Liver (tissue), 3 donors: ENCODE results near the gene COX18.

ENCODE experiments used
- EGR1 ChIP-seq, 2 donors: IDR thresholded peaks; 2 replicates each; pipeline ENCODE4 v1.6.1; 2016 to 2018; ENCODE audit warnings: antibody characterized with exemption in 2 of 2, low read depth in 2 of 2
- REST ChIP-seq: IDR thresholded peaks from 2 replicates; pipeline ENCODE4 v1.6.1; 2016; ENCODE audit warnings: antibody characterized with exemption, mild to moderate bottlenecking
- TF ChIP-seq, protein P1 (sequence below): fragments of 150-350 bp; IDR thresholded peaks from 2 replicates; pipeline ENCODE4 v1.5.1; 2017; ENCODE audit warnings: improper control_type of control experiment, low read depth, low read length; ENCODE audit not compliant: missing input control
- donor health status: healthy.
- donor health status: healthy.

- TF ChIP-seq EGR1 (IDR thresholded peaks at IDR 0.05; ENCODE audit: low read depth in 2 of 2) (no peak), REST (no peak)
- TF ChIP-seq, protein P1, sequence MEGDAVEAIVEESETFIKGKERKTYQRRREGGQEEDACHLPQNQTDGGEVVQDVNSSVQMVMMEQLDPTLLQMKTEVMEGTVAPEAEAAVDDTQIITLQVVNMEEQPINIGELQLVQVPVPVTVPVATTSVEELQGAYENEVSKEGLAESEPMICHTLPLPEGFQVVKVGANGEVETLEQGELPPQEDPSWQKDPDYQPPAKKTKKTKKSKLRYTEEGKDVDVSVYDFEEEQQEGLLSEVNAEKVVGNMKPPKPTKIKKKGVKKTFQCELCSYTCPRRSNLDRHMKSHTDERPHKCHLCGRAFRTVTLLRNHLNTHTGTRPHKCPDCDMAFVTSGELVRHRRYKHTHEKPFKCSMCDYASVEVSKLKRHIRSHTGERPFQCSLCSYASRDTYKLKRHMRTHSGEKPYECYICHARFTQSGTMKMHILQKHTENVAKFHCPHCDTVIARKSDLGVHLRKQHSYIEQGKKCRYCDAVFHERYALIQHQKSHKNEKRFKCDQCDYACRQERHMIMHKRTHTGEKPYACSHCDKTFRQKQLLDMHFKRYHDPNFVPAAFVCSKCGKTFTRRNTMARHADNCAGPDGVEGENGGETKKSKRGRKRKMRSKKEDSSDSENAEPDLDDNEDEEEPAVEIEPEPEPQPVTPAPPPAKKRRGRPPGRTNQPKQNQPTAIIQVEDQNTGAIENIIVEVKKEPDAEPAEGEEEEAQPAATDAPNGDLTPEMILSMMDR: no peak
Observed at GRCh38 chr4:73053076-73053475, 16.4 kb downstream of the COX18 start.
